Measurements from ENCODE around the gene CERK. TPM values are rescaled to one million over a fixed set of nuclear protein-coding genes. Genes with fewer than 3 reads are reported as not detected.

Gene CERK, protein sequence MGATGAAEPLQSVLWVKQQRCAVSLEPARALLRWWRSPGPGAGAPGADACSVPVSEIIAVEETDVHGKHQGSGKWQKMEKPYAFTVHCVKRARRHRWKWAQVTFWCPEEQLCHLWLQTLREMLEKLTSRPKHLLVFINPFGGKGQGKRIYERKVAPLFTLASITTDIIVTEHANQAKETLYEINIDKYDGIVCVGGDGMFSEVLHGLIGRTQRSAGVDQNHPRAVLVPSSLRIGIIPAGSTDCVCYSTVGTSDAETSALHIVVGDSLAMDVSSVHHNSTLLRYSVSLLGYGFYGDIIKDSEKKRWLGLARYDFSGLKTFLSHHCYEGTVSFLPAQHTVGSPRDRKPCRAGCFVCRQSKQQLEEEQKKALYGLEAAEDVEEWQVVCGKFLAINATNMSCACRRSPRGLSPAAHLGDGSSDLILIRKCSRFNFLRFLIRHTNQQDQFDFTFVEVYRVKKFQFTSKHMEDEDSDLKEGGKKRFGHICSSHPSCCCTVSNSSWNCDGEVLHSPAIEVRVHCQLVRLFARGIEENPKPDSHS
- 53.3 TPM for total RNA-seq

DNA sequence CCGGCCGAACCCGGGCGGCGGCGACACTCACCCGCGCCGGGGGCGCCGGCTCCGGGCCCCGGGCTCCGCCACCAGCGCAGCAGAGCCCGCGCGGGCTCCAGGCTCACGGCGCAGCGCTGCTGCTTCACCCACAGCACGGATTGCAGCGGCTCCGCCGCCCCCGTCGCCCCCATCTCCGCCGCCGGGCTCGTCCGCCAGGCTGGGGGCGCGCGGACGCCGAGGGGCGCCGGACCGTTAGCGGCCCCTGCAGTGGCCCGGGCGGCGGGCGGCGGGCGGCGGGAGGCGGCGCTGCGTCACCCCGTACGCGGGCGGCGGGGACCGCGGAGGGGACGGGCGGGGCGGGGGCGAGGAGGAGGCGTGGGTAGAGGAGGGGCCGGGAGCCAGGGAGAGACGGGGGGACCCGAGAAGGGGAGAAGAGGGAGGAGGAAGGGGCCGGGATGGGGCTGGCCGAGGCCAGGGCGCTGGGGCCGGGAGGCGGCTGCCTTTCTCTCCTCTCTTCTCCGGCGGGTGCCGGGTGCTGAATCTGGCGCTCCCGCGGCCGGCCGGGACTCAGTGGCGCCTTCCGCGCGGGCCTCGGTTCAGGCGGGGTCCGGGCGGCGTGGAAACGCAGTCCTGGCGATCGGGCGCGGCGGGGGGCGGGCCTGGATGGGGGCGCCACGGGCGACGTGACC, at the start of gene CERK:
Gene CERK (minus strand): TSS at position 277 of the 671 bp plus-strand sequence. CDS start 104 bp downstream, at position 173.

DNA sequence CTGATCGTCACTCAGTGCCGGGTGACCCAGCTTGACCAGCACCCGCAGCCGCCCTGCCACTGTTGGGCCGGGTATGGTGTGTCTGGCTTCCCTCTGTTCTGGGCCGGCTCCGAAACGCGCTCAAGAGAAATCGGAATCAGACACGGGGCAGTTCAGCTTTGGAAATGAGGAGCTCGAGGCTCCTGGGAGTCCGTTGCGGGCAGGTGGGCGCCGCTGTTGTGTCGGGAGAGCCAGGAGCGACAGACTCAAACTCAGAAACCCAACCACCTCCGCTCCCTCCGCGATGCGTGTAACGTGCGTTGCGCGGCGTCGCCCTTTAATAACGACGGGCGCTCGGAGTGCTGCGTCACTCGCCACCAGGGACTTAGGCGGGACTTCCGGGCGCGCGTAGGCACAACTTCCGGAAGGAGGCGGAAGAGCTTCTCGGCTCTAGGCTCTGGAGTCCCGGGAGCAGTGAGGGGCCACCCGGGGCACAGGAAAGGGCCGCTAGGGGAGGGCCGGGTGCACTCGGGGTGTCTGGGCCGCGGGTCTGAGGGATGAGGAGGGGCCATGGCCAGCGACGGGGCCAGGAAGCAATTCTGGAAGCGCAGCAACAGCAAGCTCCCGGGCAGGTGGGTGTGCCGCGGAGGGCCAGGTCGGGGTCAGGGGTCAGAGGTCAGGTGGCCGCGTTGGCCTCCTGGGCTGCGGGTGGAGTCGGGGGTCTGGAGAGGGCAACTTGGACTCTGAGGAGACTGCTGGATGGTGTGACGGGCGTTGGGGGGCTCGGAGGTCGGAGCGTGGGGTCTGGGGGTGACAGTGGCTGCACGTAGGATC, 24.4 kb upstream of the CERK start, which contains the start of gene TBC1D22A:
Gene TBC1D22A (plus strand): TSS at position 413 of the 813 bp plus-strand sequence. CDS start 137 bp downstream, at position 550.

Other genes with a start within 250 kb of the CERK start
- 4.4 TPM for gene CELSR1, start 200.6 kb downstream of the CERK start, total RNA-seq
- gene GRAMD4, start 117.9 kb downstream of the CERK start, total RNA-seq = 42.2 TPM
- 8.5 TPM for gene TBC1D22A, start 24.4 kb upstream of the CERK start, total RNA-seq